Panc1 (cell line): Measurements from ENCODE around the gene FTCDNL1.

Experiments
- CTCF ChIP-seq: fragments of 450-650 bp; IDR thresholded peaks from 2 replicates; pipeline ENCODE4 v1.5.1; 2017; ENCODE audit warnings: mild to moderate bottlenecking
- POLR2AphosphoS5 ChIP-seq: IDR thresholded peaks from 2 replicates; pipeline ENCODE4 v1.6.1; 2012; ENCODE audit warnings: mild to moderate bottlenecking, low read depth, low read length, moderate library complexity
- TCF7L2 ChIP-seq: IDR thresholded peaks from 2 replicates; pipeline ENCODE4 v1.6.1; 2011; ENCODE audit warnings: mild to moderate bottlenecking, low read depth, low read length, inconsistent platforms

DNA sequence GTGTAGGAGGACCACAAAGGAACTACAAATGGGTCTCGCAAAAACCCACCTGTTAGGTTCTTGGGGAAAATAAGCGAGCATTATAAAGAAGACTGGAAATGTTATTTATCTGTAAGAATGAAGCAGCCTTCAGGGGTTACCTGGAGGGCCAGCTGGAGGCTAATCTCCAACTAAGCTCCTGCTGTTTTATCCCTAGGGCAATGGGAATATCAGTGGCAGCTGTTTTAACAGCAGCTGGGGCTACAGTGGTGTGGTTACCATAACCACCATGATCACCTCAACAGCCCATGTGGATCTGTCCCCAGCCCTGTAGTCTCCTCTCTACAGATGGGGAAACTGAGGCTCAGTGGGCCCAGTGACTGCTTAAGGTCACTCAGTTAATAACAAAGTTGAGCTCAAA, 108.1 kb downstream of the FTCDNL1 start:
- TF ChIP-seq CTCF: no peak
- no peak for TF ChIP-seq POLR2AphosphoS5
- no peak for TF ChIP-seq TCF7L2
